Colonic mucosa (tissue), 4 donors: Measurements from ENCODE around the gene RALGAPA1. TPM values are rescaled to one million over a fixed set of nuclear protein-coding genes. Genes with fewer than 3 reads are reported as not detected.

ENCODE experiments used
- DNase-seq: peaks from one replicate; pipeline ENCODE4 v3.0.0-alpha.2; 2020
- H3K27ac ChIP-seq: fragments of 200-600 bp; one replicate; pipeline ENCODE4 v1.8.0; 2021
- H3K27me3 ChIP-seq: fragments of 200-600 bp; one replicate; pipeline ENCODE4 v1.8.0; 2021
- H3K36me3 ChIP-seq: fragments of 200-600 bp; one replicate; pipeline ENCODE4 v1.8.0; 2021
- H3K4me1 ChIP-seq: fragments of 200-600 bp; one replicate; pipeline ENCODE4 v1.8.0; 2021; ENCODE audit warnings: mild to moderate bottlenecking
- H3K4me3 ChIP-seq: fragments of 200-600 bp; one replicate; pipeline ENCODE4 v1.8.0; 2021
- H3K9ac ChIP-seq, 2 donors: one replicate each; pipeline ENCODE4 v1.7.0; 2013; ENCODE audit warnings: control low read depth in 2 of 2, low read depth in 2 of 2, low read length in 2 of 2
- H3K9me3 ChIP-seq: fragments of 200-600 bp; one replicate; pipeline ENCODE4 v1.8.0; 2021
- intact Hi-C: fragments of 100-400 bp; cut with DNase I; formaldehyde crosslinking; loops from one replicate; pipeline ENCODE4 v1.14.1; 2022
- total RNA-seq, 2 donors: library from RNA; stranded (reverse); fragmentation: NEBNext Ultra II Directional in 1 of 2; extraction: Animal tissue kit (Norgen Biotek cat#: 25700) in 1 of 2; gene quantifications; one replicate each; pipeline ENCODE4 v1.2.1, GENCODE V29; 2021
- TF ChIP-seq, protein P1 (sequence below): fragments of 200-600 bp; IDR thresholded peaks from one replicate; pipeline ENCODE4 v1.8.0; 2022; ENCODE audit warnings: antibody characterized with exemption, mild to moderate bottlenecking
- donor health status: healthy.
- donor health status: DM: no; HTN: no; CAD: no.
- donor health status: DM: no; HTN: no; CAD: no.

The RALGAPA1 gene
- total RNA-seq, 2 donors from 2014 or later = 68.4 to 69.8 TPM

DNA sequence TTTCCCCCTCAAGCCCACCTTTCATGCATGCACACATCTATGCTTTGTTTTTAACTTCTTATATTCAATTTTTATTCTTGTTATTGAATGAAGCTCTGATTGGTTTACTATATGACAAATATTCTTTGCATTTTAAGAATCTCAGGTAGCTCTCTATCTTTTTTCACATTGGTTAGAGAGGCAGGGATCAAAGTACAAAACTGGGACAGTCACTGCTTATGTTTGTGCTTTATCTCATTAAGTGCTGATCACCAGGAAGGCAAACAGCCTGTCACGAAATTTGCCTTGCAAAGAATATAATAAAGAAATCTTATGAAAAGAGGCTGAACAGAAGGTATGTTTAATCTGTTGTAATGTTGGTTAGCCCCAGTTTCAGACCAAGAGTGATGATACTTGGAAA is 304.8 kb downstream of the RALGAPA1 start:
- H3K36me3 ChIP-seq = no peaks in the 10 kb centered on the region
- no peak overlapping the region for H3K9ac ChIP-seq
- H3K4me3 ChIP-seq = no peak overlapping the region
- H3K9me3 ChIP-seq = no peaks in the 10 kb centered on the region
- H3K27me3 ChIP-seq = no peaks in the 10 kb centered on the region
- no peaks in the 10 kb centered on the region for H3K4me1 ChIP-seq
- DNase-seq = no peak
- H3K27ac ChIP-seq = no peak overlapping the region
- TF ChIP-seq, protein P1, sequence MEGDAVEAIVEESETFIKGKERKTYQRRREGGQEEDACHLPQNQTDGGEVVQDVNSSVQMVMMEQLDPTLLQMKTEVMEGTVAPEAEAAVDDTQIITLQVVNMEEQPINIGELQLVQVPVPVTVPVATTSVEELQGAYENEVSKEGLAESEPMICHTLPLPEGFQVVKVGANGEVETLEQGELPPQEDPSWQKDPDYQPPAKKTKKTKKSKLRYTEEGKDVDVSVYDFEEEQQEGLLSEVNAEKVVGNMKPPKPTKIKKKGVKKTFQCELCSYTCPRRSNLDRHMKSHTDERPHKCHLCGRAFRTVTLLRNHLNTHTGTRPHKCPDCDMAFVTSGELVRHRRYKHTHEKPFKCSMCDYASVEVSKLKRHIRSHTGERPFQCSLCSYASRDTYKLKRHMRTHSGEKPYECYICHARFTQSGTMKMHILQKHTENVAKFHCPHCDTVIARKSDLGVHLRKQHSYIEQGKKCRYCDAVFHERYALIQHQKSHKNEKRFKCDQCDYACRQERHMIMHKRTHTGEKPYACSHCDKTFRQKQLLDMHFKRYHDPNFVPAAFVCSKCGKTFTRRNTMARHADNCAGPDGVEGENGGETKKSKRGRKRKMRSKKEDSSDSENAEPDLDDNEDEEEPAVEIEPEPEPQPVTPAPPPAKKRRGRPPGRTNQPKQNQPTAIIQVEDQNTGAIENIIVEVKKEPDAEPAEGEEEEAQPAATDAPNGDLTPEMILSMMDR = no peak
- intact Hi-C loops = no loop called here

DNA sequence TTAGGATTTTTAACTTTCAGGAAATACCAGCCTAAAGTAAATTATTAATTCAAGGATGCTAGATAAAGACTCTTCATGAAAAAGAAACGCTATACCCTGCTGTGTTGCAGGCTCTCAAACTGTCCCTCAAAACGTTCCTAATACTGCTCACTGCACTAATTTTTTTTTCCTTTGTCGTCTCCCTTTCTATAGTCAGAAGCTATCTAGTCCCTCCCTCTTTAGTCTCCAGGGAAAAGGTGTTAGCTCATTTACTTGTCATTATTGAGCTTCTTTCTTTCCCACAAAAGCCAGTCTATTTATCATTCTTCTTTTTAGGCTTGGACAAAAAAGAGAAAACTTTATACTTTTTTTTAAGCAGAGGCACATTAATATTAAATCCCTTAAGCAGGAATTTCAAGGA is 305.4 kb downstream of the RALGAPA1 start:
- Histone ChIP-seq H3K27me3 (no peaks in the 10 kb centered on the region), H3K4me3 (no peak overlapping the region), H3K27ac (no peak overlapping the region), H3K9me3 (no peaks in the 10 kb centered on the region), H3K9ac (no peak overlapping the region), H3K36me3 (no peaks in the 10 kb centered on the region), H3K4me1 (no peaks in the 10 kb centered on the region)
- TF ChIP-seq, protein P1 = no peak
- DNase-seq = no peak
- intact Hi-C loops = no loop called here

DNA sequence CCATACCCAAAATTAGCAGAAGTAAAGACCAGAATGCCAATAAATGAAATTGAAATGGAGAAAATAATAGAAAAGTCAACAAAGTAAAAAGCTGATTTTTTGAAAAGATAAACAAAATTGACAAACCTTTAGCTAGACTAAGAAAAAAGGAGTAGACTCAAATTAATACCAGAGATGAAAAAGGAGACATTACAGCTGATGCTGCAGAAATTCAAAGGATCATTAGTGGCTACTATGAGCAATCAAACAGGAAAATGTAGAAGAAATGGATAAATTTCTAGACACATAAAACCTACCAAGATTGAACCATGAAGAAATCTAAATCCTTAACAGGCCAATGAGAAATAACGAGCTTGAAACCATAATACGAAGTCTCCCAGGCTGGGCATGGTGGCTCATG is 309.9 kb downstream of the RALGAPA1 start:
- Histone ChIP-seq H3K4me3 (no peak overlapping the region), H3K36me3 (no peaks in the 10 kb centered on the region), H3K27me3 (no peaks in the 10 kb centered on the region), H3K9ac (no peak overlapping the region), H3K4me1 (no peaks in the 10 kb centered on the region), H3K27ac (no peak overlapping the region), H3K9me3 (no peaks in the 10 kb centered on the region)
- intact Hi-C loops = no loop called here
- TF ChIP-seq, protein P1 = no peak
- DNase-seq = no peak

DNA sequence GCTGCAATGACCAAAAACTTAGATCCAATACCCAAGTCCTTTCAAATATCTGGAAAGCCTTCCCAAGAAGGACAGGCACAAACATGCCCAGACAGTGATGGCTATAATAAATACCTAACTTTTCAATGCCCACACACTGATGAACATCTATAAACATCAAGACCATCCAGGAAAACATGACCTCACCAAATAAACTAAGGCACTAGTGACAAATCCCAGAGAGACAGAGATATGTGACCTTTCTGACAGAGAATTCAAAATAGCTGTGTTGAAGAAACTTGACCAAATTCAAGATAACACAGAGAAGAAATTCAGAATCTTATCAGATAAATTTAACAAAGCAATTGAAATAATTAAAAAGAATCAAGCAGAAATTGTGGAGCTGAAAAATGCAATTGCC is 313.8 kb downstream of the RALGAPA1 start:
- H3K4me1 ChIP-seq = no peaks in the 10 kb centered on the region
- no peak for DNase-seq
- H3K36me3 ChIP-seq = no peaks in the 10 kb centered on the region
- H3K27ac ChIP-seq = no peak overlapping the region
- no peaks in the 10 kb centered on the region for H3K9me3 ChIP-seq
- no peak overlapping the region for H3K9ac ChIP-seq
- no peak overlapping the region for H3K4me3 ChIP-seq
- H3K27me3 ChIP-seq = no peaks in the 10 kb centered on the region
- intact Hi-C loops = no loop called here
- TF ChIP-seq, protein P1 = no peak

DNA sequence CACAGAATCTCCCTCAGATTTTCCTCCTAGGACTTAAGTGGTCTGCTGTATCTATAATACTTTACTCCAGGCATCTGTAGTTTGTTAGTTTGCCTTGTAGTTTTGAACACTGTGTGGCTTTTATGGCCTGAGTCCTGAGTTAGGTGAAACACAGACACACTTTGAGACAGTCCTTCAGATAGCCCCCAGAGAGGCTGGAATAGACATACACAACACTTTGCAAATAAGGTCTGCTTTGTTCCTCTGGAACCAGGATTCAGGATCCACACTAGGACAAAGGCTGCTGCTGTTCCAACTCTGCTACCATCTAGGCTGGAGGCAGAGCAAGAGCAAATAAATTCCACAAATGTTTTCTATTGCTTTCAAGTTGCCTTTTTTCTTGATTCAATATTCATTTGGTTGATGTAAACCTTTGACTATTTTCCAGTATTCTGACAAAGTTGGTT is 316.5 kb downstream of the RALGAPA1 start:
- no peak overlapping the region for H3K27ac ChIP-seq
- no peak overlapping the region for H3K4me3 ChIP-seq
- H3K36me3 ChIP-seq = no peaks in the 10 kb centered on the region
- TF ChIP-seq, protein P1 = no peak
- H3K27me3 ChIP-seq = no peaks in the 10 kb centered on the region
- H3K9ac ChIP-seq = no peak overlapping the region
- DNase-seq = no peak
- H3K4me1 ChIP-seq = no peaks in the 10 kb centered on the region
- intact Hi-C loops = no loop called here
- no peaks in the 10 kb centered on the region for H3K9me3 ChIP-seq

Other genes with a start within 250 kb of the RALGAPA1 start
- 1 to 10 TPM; 3.4 to 3.8 TPM for gene BRMS1L, start 17.0 kb upstream of the RALGAPA1 start, total RNA-seq